Measurements from ENCODE around the gene BMP7.
A peak's percentile ranks its signal among the peaks of the same experiment; 100 is the strongest.

Gene BMP7

GRCh38 chr20:57183457-57184009 lies 82.9 kb downstream of the BMP7 start:
- no peak overlapping the region for H3K14ac ChIP-seq (ENCODE audit: low read length)
- no peak overlapping the region for H3K4me2 ChIP-seq (ENCODE audit: low read length)
- DNase-seq, result no peak
- no peak overlapping the region for H4K91ac ChIP-seq (ENCODE audit: low read depth, low read length)
- no peak overlapping the region for H2AK5ac ChIP-seq (ENCODE audit: low read length)
- H3K9me3 ChIP-seq (ENCODE audit: insufficient read depth, low read depth, low read length), result no peaks in the 10 kb centered on the region
- H3K18ac ChIP-seq (ENCODE audit: low read length), result no peak overlapping the region
- no peak overlapping the region for H3K23ac ChIP-seq (ENCODE audit: low read length)
- H3K4me1 ChIP-seq (ENCODE audit: control insufficient read depth in 1 of 2, insufficient read depth in 2 of 2, low read length in 2 of 2), result no peaks in the 10 kb centered on the region
- H2AFZ ChIP-seq (ENCODE audit: insufficient read depth, low read length, poor library complexity), result no peak overlapping the region
- H2BK5ac ChIP-seq (ENCODE audit: low read depth, low read length, poor library complexity), result no peak overlapping the region
- H2BK12ac ChIP-seq (ENCODE audit: low read length), result no peak overlapping the region
- H3K36me3 ChIP-seq (ENCODE audit: control insufficient read depth in 1 of 2, insufficient read depth in 2 of 2, low read length in 2 of 2), result no peaks in the 10 kb centered on the region
- no peak overlapping the region for H3K4me3 ChIP-seq (ENCODE audit: low read depth, low read length)
- H2BK120ac ChIP-seq (ENCODE audit: insufficient read depth, low read length, poor library complexity), result no peak overlapping the region
- H3K79me1 ChIP-seq (ENCODE audit: low read length), result no peaks in the 10 kb centered on the region
- H3K4ac ChIP-seq (ENCODE audit: low read depth, low read length), result no peak overlapping the region
- WGBS (ENCODE audit: extremely low coverage, insufficient coverage, insufficient read length), result no CpG with 5 or more reads among the region's 19 CpGs
- H3K27me3 ChIP-seq (ENCODE audit: insufficient read depth, low read length), result no peaks in the 10 kb centered on the region
- no peak overlapping the region for H3K27ac ChIP-seq (ENCODE audit: low read depth, low read length)
- no peaks in the 10 kb centered on the region for H3K79me2 ChIP-seq (ENCODE audit: control insufficient read depth, insufficient read depth, low read length, poor library complexity)
- no peak overlapping the region for H4K12ac ChIP-seq (ENCODE audit: low read depth, low read length)
- H4K8ac ChIP-seq (ENCODE audit: low read depth, low read length), result no peak overlapping the region
- no peak overlapping the region for H3K9ac ChIP-seq (ENCODE audit: low read length)

- Histone ChIP-seq H2BK12ac (ENCODE audit: low read length) (no peak overlapping the region), H4K12ac (ENCODE audit: low read depth, low read length) (no peak overlapping the region), H3K36me3 (ENCODE audit: control insufficient read depth in 1 of 2, insufficient read depth in 2 of 2, low read length in 2 of 2) (no peaks in the 10 kb centered on the region), H3K4me2 (ENCODE audit: low read length) (no peak overlapping the region), H3K79me2 (ENCODE audit: control insufficient read depth, insufficient read depth, low read length, poor library complexity) (no peaks in the 10 kb centered on the region), H3K27ac (ENCODE audit: low read depth, low read length) (no peak overlapping the region), H3K9me3 (ENCODE audit: insufficient read depth, low read depth, low read length) (peaks cover 3% of the 10 kb centered on the region), H3K4me3 (ENCODE audit: low read depth, low read length) (no peak overlapping the region), H3K79me1 (ENCODE audit: low read length) (no peaks in the 10 kb centered on the region), H4K8ac (ENCODE audit: low read depth, low read length) (no peak overlapping the region), H3K27me3 (ENCODE audit: insufficient read depth, low read length) (no peaks in the 10 kb centered on the region), H4K91ac (ENCODE audit: low read depth, low read length) (no peak overlapping the region), H2AFZ (ENCODE audit: insufficient read depth, low read length, poor library complexity) (no peak overlapping the region), H2BK120ac (ENCODE audit: insufficient read depth, low read length, poor library complexity) (no peak overlapping the region), H2BK5ac (ENCODE audit: low read depth, low read length, poor library complexity) (no peak overlapping the region), H3K14ac (ENCODE audit: low read length) (no peak overlapping the region), H3K23ac (ENCODE audit: low read length) (no peak overlapping the region), H3K4me1 (ENCODE audit: control insufficient read depth in 1 of 2, insufficient read depth in 2 of 2, low read length in 2 of 2) (no peaks in the 10 kb centered on the region), H3K18ac (ENCODE audit: low read length) (no peak overlapping the region), H3K9ac (ENCODE audit: low read length) (no peak overlapping the region), H2AK5ac (ENCODE audit: low read length) (no peak overlapping the region), H3K4ac (ENCODE audit: low read depth, low read length) (no peak overlapping the region)
- no CpG with 5 or more reads among the region's 7 CpGs for WGBS (ENCODE audit: extremely low coverage, insufficient coverage, insufficient read length)
- DNase-seq, result no peak
Observed at GRCh38 chr20:57181639-57182038, 84.8 kb downstream of the BMP7 start.

GRCh38 chr20:57180954-57181353 lies 85.5 kb downstream of the BMP7 start:
- H2BK5ac ChIP-seq (ENCODE audit: low read depth, low read length, poor library complexity), result no peak overlapping the region
- no peak overlapping the region for H2BK120ac ChIP-seq (ENCODE audit: insufficient read depth, low read length, poor library complexity)
- WGBS (ENCODE audit: extremely low coverage, insufficient coverage, insufficient read length), result no CpG with 5 or more reads among the region's 5 CpGs
- no peak overlapping the region for H4K91ac ChIP-seq (ENCODE audit: low read depth, low read length)
- H3K27ac ChIP-seq (ENCODE audit: low read depth, low read length), result no peak overlapping the region
- H3K27me3 ChIP-seq (ENCODE audit: insufficient read depth, low read length), result no peaks in the 10 kb centered on the region
- no peak overlapping the region for H3K23ac ChIP-seq (ENCODE audit: low read length)
- H3K14ac ChIP-seq (ENCODE audit: low read length), result no peak overlapping the region
- no peak overlapping the region for H2AFZ ChIP-seq (ENCODE audit: insufficient read depth, low read length, poor library complexity)
- no peak for DNase-seq
- H3K4me3 ChIP-seq (ENCODE audit: low read depth, low read length), result no peak overlapping the region
- no peaks in the 10 kb centered on the region for H3K36me3 ChIP-seq (ENCODE audit: control insufficient read depth in 1 of 2, insufficient read depth in 2 of 2, low read length in 2 of 2)
- H4K8ac ChIP-seq (ENCODE audit: low read depth, low read length), result no peak overlapping the region
- H2AK5ac ChIP-seq (ENCODE audit: low read length), result no peak overlapping the region
- no peaks in the 10 kb centered on the region for H3K79me1 ChIP-seq (ENCODE audit: low read length)
- no peak overlapping the region for H3K4ac ChIP-seq (ENCODE audit: low read depth, low read length)
- H2BK12ac ChIP-seq (ENCODE audit: low read length), result no peak overlapping the region
- no peak overlapping the region for H3K4me2 ChIP-seq (ENCODE audit: low read length)
- H4K12ac ChIP-seq (ENCODE audit: low read depth, low read length), result no peak overlapping the region
- no peaks in the 10 kb centered on the region for H3K4me1 ChIP-seq (ENCODE audit: control insufficient read depth in 1 of 2, insufficient read depth in 2 of 2, low read length in 2 of 2)
- H3K9ac ChIP-seq (ENCODE audit: low read length), result no peak overlapping the region
- no peaks in the 10 kb centered on the region for H3K79me2 ChIP-seq (ENCODE audit: control insufficient read depth, insufficient read depth, low read length, poor library complexity)
- H3K9me3 ChIP-seq (ENCODE audit: insufficient read depth, low read depth, low read length), result peaks cover 3% of the 10 kb centered on the region
- no peak overlapping the region for H3K18ac ChIP-seq (ENCODE audit: low read length)

GRCh38 chr20:57180387-57180786 lies 86.1 kb downstream of the BMP7 start:
- H3K36me3 ChIP-seq (ENCODE audit: control insufficient read depth in 1 of 2, insufficient read depth in 2 of 2, low read length in 2 of 2), result no peaks in the 10 kb centered on the region
- H2BK120ac ChIP-seq (ENCODE audit: insufficient read depth, low read length, poor library complexity), result no peak overlapping the region
- H4K91ac ChIP-seq (ENCODE audit: low read depth, low read length), result no peak overlapping the region
- H3K4me3 ChIP-seq (ENCODE audit: low read depth, low read length), result peak overlapping the region; percentile 45
- no peak overlapping the region for H2BK12ac ChIP-seq (ENCODE audit: low read length)
- no peak overlapping the region for H3K14ac ChIP-seq (ENCODE audit: low read length)
- H3K4me2 ChIP-seq (ENCODE audit: low read length), result no peak overlapping the region
- no peaks in the 10 kb centered on the region for H3K79me1 ChIP-seq (ENCODE audit: low read length)
- no peak overlapping the region for H2AFZ ChIP-seq (ENCODE audit: insufficient read depth, low read length, poor library complexity)
- H3K9ac ChIP-seq (ENCODE audit: low read length), result no peak overlapping the region
- H3K79me2 ChIP-seq (ENCODE audit: control insufficient read depth, insufficient read depth, low read length, poor library complexity), result no peaks in the 10 kb centered on the region
- peaks cover 3% of the 10 kb centered on the region for H3K9me3 ChIP-seq (ENCODE audit: insufficient read depth, low read depth, low read length)
- DNase-seq, result no peak
- no peak overlapping the region for H3K18ac ChIP-seq (ENCODE audit: low read length)
- H3K4ac ChIP-seq (ENCODE audit: low read depth, low read length), result no peak overlapping the region
- H3K27me3 ChIP-seq (ENCODE audit: insufficient read depth, low read length), result no peaks in the 10 kb centered on the region
- H4K12ac ChIP-seq (ENCODE audit: low read depth, low read length), result no peak overlapping the region
- H3K4me1 ChIP-seq (ENCODE audit: control insufficient read depth in 1 of 2, insufficient read depth in 2 of 2, low read length in 2 of 2), result no peaks in the 10 kb centered on the region
- no CpG with 5 or more reads among the region's 10 CpGs for WGBS (ENCODE audit: extremely low coverage, insufficient coverage, insufficient read length)
- H3K27ac ChIP-seq (ENCODE audit: low read depth, low read length), result no peak overlapping the region
- H2BK5ac ChIP-seq (ENCODE audit: low read depth, low read length, poor library complexity), result no peak overlapping the region
- H3K23ac ChIP-seq (ENCODE audit: low read length), result no peak overlapping the region
- no peak overlapping the region for H4K8ac ChIP-seq (ENCODE audit: low read depth, low read length)
- H2AK5ac ChIP-seq (ENCODE audit: low read length), result no peak overlapping the region
